Activated CD4-positive, alpha-beta T cell treated with anti-CD3 and anti-CD28 coated beads, Interleukin-2, amount 50 U/mL, for 16 hours (primary cell): ENCODE results near the gene C17orf67.

Experiments used
- DNase-seq: peaks from one replicate; pipeline ENCODE4 v3.0.0-alpha.2; 2020

C17orf67 gene

GRCh38 chr17:56833809-56834379 lies at the start of gene C17orf67, which contains the start of gene DGKE:
Gene C17orf67 (minus strand): TSS chr17:56833920. CDS start chr17:56815810, 18,110 bp downstream.
Gene DGKE (plus strand): TSS chr17:56834151. CDS start chr17:56834796, 645 bp downstream.
- DNase-seq, result peak; percentile 99

- no peak for DNase-seq
Observed at GRCh38 chr17:56881685-56882295, 48.1 kb upstream of the C17orf67 start.

- DNase-seq, result no peak
Observed at GRCh38 chr17:56880571-56880970, 46.9 kb upstream of the C17orf67 start.

GRCh38 chr17:56880133-56880532 lies 46.4 kb upstream of the C17orf67 start:
- DNase-seq, result no peak

- DNase-seq, result no peak
Observed at GRCh38 chr17:56879280-56879679, 45.6 kb upstream of the C17orf67 start.

- DNase-seq, result no peak
Observed at GRCh38 chr17:56876766-56877179, 43.1 kb upstream of the C17orf67 start.

- DNase-seq, result peak; percentile 14
Observed at GRCh38 chr17:56870081-56870651, 36.4 kb upstream of the C17orf67 start.

GRCh38 chr17:56868716-56869115 lies 35.0 kb upstream of the C17orf67 start:
- no peak for DNase-seq

GRCh38 chr17:56867948-56868376 lies 34.2 kb upstream of the C17orf67 start:
- DNase-seq, result no peak

GRCh38 chr17:56866496-56866895 lies 32.8 kb upstream of the C17orf67 start:
- DNase-seq, result no peak

GRCh38 chr17:56866076-56866475 lies 32.4 kb upstream of the C17orf67 start:
- DNase-seq, result no peak

GRCh38 chr17:56863974-56864373 lies 30.3 kb upstream of the C17orf67 start:
- DNase-seq, result no peak

GRCh38 chr17:56861899-56862298 lies 28.2 kb upstream of the C17orf67 start:
- DNase-seq, result no peak

- no peak for DNase-seq
Observed at GRCh38 chr17:56851008-56851407, 17.3 kb upstream of the C17orf67 start.

GRCh38 chr17:56850591-56850990 lies 16.9 kb upstream of the C17orf67 start:
- DNase-seq, result no peak

GRCh38 chr17:56849131-56849530 lies 15.4 kb upstream of the C17orf67 start:
- no peak for DNase-seq

GRCh38 chr17:56847106-56847505 lies 13.4 kb upstream of the C17orf67 start:
- DNase-seq, result no peak

GRCh38 chr17:56845934-56846333 lies 12.2 kb upstream of the C17orf67 start:
- no peak for DNase-seq

GRCh38 chr17:56842577-56842976 lies 8.9 kb upstream of the C17orf67 start:
- DNase-seq, result no peak

- DNase-seq, result no peak
Observed at GRCh38 chr17:56838687-56839086, 5.0 kb upstream of the C17orf67 start.

- DNase-seq, result no peak
Observed at GRCh38 chr17:56835264-56835585, 1.5 kb upstream of the C17orf67 start.

GRCh38 chr17:56834380-56835263 lies 902 bp upstream of the C17orf67 start:
- DNase-seq, result peak; percentile 75

- DNase-seq, result peak; percentile 71
Observed at GRCh38 chr17:56833057-56833808, 487 bp downstream of the C17orf67 start.
